H9 (cell line): ENCODE data around the gene TENM3. TPM values are rescaled to one million over a fixed set of nuclear protein-coding genes. Genes with fewer than 3 reads are reported as not detected.

Experiments
- DNase-seq: peaks from one replicate; pipeline ENCODE4 v3.0.0-alpha.2; 2017
- H2AFZ ChIP-seq: one replicate; pipeline ENCODE4 v1.6.1; 2013; ENCODE audit warnings: mild to moderate bottlenecking, low read length, control low read depth, moderate library complexity
- H2AK5ac ChIP-seq: 2 replicates; pipeline ENCODE4 v1.6.1; 2013; ENCODE audit warnings: low read length, control low read depth, mixed read lengths; ENCODE audit not compliant: insufficient read length
- H2BK120ac ChIP-seq: one replicate; pipeline ENCODE4 v1.6.1; 2013; ENCODE audit warnings: low read depth, mild to moderate bottlenecking, low read length, control low read depth, inconsistent platforms; ENCODE audit not compliant: poor library complexity, severe bottlenecking
- H2BK12ac ChIP-seq: 2 replicates; pipeline ENCODE4 v1.6.1; 2013; ENCODE audit warnings: low read length, control low read depth, mixed read lengths, low read depth; ENCODE audit not compliant: insufficient read length
- H2BK15ac ChIP-seq: 2 replicates; pipeline ENCODE4 v1.6.1; 2013; ENCODE audit warnings: low read depth, low read length, control low read depth
- H2BK20ac ChIP-seq: one replicate; pipeline ENCODE4 v1.6.1; 2013; ENCODE audit warnings: low read depth, mild to moderate bottlenecking, low read length, control low read depth, inconsistent platforms; ENCODE audit not compliant: poor library complexity, severe bottlenecking
- H2BK5ac ChIP-seq: 2 replicates; pipeline ENCODE4 v1.6.1; 2013; ENCODE audit warnings: low read length, control low read depth, mixed read lengths; ENCODE audit not compliant: insufficient read length
- H3K14ac ChIP-seq: 2 replicates; pipeline ENCODE4 v1.6.1; 2013; ENCODE audit warnings: low read length, control low read depth; ENCODE audit not compliant: insufficient read depth
- H3K18ac ChIP-seq: 2 replicates; pipeline ENCODE4 v1.6.1; 2013; ENCODE audit warnings: low read depth, mild to moderate bottlenecking, mixed read lengths, low read length, control low read depth; ENCODE audit not compliant: insufficient read length
- H3K23ac ChIP-seq: 2 replicates; pipeline ENCODE4 v1.6.1; 2013; ENCODE audit warnings: low read length, control low read depth, mixed read lengths, low read depth; ENCODE audit not compliant: insufficient read length
- H3K23me2 ChIP-seq: 2 replicates; pipeline ENCODE4 v1.6.1; 2013; ENCODE audit warnings: low read depth, mild to moderate bottlenecking, mixed read lengths, low read length, control low read depth; ENCODE audit not compliant: insufficient read length, poor library complexity, severe bottlenecking
- H3K27ac ChIP-seq: 2 replicates; pipeline ENCODE4 v1.5.1; 2013; ENCODE audit warnings: low read length, control low read depth, mixed read lengths, low read depth; ENCODE audit not compliant: insufficient read length
- H3K27me3 ChIP-seq: 2 replicates; pipeline ENCODE4 v1.6.1; 2013; ENCODE audit warnings: low read length, control low read depth, inconsistent platforms; ENCODE audit not compliant: insufficient read depth
- H3K4ac ChIP-seq: 2 replicates; pipeline ENCODE4 v1.6.1; 2013; ENCODE audit warnings: low read depth, mild to moderate bottlenecking, control low read depth, inconsistent platforms, low read length, moderate library complexity
- H3K4me1 ChIP-seq: 2 replicates; pipeline ENCODE4 v1.6.1; 2013; ENCODE audit warnings: low read length, control low read depth, inconsistent platforms; ENCODE audit not compliant: insufficient read depth
- H3K4me2 ChIP-seq: 2 replicates; pipeline ENCODE4 v1.6.1; 2013; ENCODE audit warnings: low read length, control low read depth, mixed read lengths; ENCODE audit not compliant: insufficient read length, insufficient read depth
- H3K56ac ChIP-seq: 2 replicates; pipeline ENCODE4 v1.6.1; 2013; ENCODE audit warnings: low read depth, mild to moderate bottlenecking, mixed read lengths, low read length, control low read depth; ENCODE audit not compliant: insufficient read length
- H3K79me1 ChIP-seq: 2 replicates; pipeline ENCODE4 v1.6.1; 2013; ENCODE audit warnings: low read depth, mild to moderate bottlenecking, moderate library complexity, low read length, control low read depth, inconsistent platforms; ENCODE audit not compliant: insufficient read depth, poor library complexity, severe bottlenecking
- H3K79me2 ChIP-seq: 2 replicates; pipeline ENCODE4 v1.6.1; 2013; ENCODE audit warnings: low read length, control low read depth, inconsistent platforms; ENCODE audit not compliant: insufficient read depth
- H3K9ac ChIP-seq: 2 replicates; pipeline ENCODE4 v1.6.1; 2013; ENCODE audit warnings: low read length, control low read depth, mixed read lengths; ENCODE audit not compliant: insufficient read length; ENCODE audit errors: extremely low read depth
- H3K9me3 ChIP-seq: one replicate; pipeline ENCODE4 v1.6.1; 2013; ENCODE audit warnings: low read depth, low read length, inconsistent platforms; ENCODE audit not compliant: control insufficient read depth
- H3T11ph ChIP-seq: one replicate; pipeline ENCODE4 v1.6.1; 2013; ENCODE audit warnings: mild to moderate bottlenecking, low read length, control low read depth, inconsistent platforms
- H4K20me1 ChIP-seq: one replicate; pipeline ENCODE4 v1.6.1; 2013; ENCODE audit not compliant: control insufficient read depth, insufficient read length, insufficient read depth
- H4K5ac ChIP-seq: 2 replicates; pipeline ENCODE4 v1.6.1; 2013; ENCODE audit warnings: low read depth, mild to moderate bottlenecking, mixed read lengths, low read length, control low read depth; ENCODE audit not compliant: insufficient read length
- H4K8ac ChIP-seq: replicated peaks from 2 replicates; pipeline ENCODE4 v1.6.1; 2013; ENCODE audit warnings: low read length, control low read depth, mixed read lengths, low read depth; ENCODE audit not compliant: insufficient read length
- H4K91ac ChIP-seq: 2 replicates; pipeline ENCODE4 v1.6.1; 2013; ENCODE audit warnings: low read depth, mild to moderate bottlenecking, moderate library complexity, mixed read lengths, low read length, control low read depth; ENCODE audit not compliant: insufficient read length
- H3K27ac Mint-ChIP-seq, 3 experiments: 2 replicates in 2 of 3; 3 replicates in 1 of 3; pipeline ENCODE4 v1.8.0; 2020 to 2021; ENCODE audit warnings: mixed read lengths in 3 of 3, mild to moderate bottlenecking in 1 of 3, moderate library complexity in 1 of 3
- H3K27me3 Mint-ChIP-seq: 2 replicates; pipeline ENCODE4 v1.8.0; 2021; ENCODE audit warnings: low read depth, mild to moderate bottlenecking, moderate library complexity, mixed read lengths
- H3K36me3 Mint-ChIP-seq, 3 experiments: 2 replicates in 2 of 3; 3 replicates in 1 of 3; pipeline ENCODE4 v1.8.0; 2020 to 2021; ENCODE audit warnings: low read depth in 3 of 3, mixed read lengths in 3 of 3; ENCODE audit not compliant: insufficient read depth in 1 of 3
- H3K4me1 Mint-ChIP-seq, 2 experiments: 2 replicates each; pipeline ENCODE4 v1.8.0; 2020; ENCODE audit warnings: mixed read lengths in 2 of 2
- H3K4me3 Mint-ChIP-seq, 2 experiments: 2 replicates in 1 of 2; 3 replicates in 1 of 2; pipeline ENCODE4 v1.8.0; 2020 to 2021; ENCODE audit warnings: mild to moderate bottlenecking in 2 of 2, mixed read lengths in 2 of 2, moderate library complexity in 1 of 2
- H3K9me3 Mint-ChIP-seq, 2 experiments: 2 replicates in 1 of 2; 3 replicates in 1 of 2; pipeline ENCODE4 v1.8.0; 2020; ENCODE audit warnings: mild to moderate bottlenecking in 2 of 2, mixed read lengths in 2 of 2, moderate library complexity in 1 of 2
- CTCF ChIP-seq: fragments of 200-600 bp; sonication (generic); conservative IDR thresholded peaks from 3 replicates; pipeline ENCODE4 v1.8.0; 2021; ENCODE audit warnings: antibody characterized with exemption, mild to moderate bottlenecking
- WGBS: extraction: QIAGEN DNeasy Blood & Tissue Kit; methylation state at CpG from one replicate; pipeline ENCODE4 v1.1.7; 2013; ENCODE audit warnings: missing lambda C conversion rate, low lambda C conversion rate, mixed read lengths; ENCODE audit not compliant: insufficient read length; ENCODE audit errors: extremely low coverage; 5-methylcytosine and 5-hydroxymethylcytosine counted together
- total RNA-seq: library from RNA; stranded (reverse); gene quantifications from 2 replicates; pipeline ENCODE4 v1.2.1, GENCODE V29; 2021

TENM3 gene
- total RNA-seq, 1 experiment from 2014 or later, result 49.6 TPM

DNA sequence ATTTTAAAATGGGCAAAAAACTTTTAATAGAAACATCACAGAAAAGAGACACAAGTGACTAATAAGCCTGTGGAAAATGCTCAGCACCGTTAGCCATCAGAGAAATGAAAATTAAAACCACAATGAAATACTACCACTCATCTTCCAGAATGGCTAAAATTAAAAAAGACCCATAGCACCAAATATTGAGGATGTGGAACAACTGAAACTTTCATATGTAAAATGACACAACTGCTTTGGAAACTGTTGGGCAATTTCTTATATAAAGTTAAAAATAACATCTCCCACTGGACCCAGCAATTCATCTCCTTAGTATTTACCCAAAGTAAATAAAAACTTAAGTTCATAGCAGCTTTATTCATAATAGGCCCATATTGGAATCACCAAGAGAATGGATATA, 94.2 kb downstream of the TENM3 start:
- no peak overlapping the region for H2BK12ac ChIP-seq
- no peak overlapping the region for H3K27ac ChIP-seq
- no peaks in the 10 kb centered on the region for H3K4me1 ChIP-seq
- H4K8ac ChIP-seq, result no peak overlapping the region
- H3K23ac ChIP-seq, result no peak overlapping the region
- Mint-ChIP-seq H3K4me1 (peaks cover 13 to 22% of the 10 kb centered on the region in 2 experiments), H3K9me3 (peaks cover 0 to 6% of the 10 kb centered on the region in 2 experiments; a peak in 1 of 5 replicates), H3K36me3 (peaks cover 4 to 12% (median 4%) of the 10 kb centered on the region in 3 experiments; a peak in 6 of 7 replicates), H3K4me3 (no peak overlapping the region), H3K27me3 (peaks cover 5% of the 10 kb centered on the region), H3K27ac (no peak overlapping the region)
- no peak overlapping the region for H3K9ac ChIP-seq
- no peak overlapping the region for H2BK5ac ChIP-seq
- no peak overlapping the region for H3K4me2 ChIP-seq
- no peaks in the 10 kb centered on the region for H3K23me2 ChIP-seq
- H2AK5ac ChIP-seq, result no peak overlapping the region
- no peaks in the 10 kb centered on the region for H3K79me2 ChIP-seq
- H3K56ac ChIP-seq, result no peak overlapping the region
- no peak overlapping the region for H2BK15ac ChIP-seq
- no peak overlapping the region for H4K5ac ChIP-seq
- H3K14ac ChIP-seq, result no peak overlapping the region
- H3K79me1 ChIP-seq, result no peaks in the 10 kb centered on the region
- no peak overlapping the region for H2AFZ ChIP-seq
- H3K27me3 ChIP-seq, result no peaks in the 10 kb centered on the region
- no peaks in the 10 kb centered on the region for H4K20me1 ChIP-seq
- TF ChIP-seq CTCF, result no peak
- no peak overlapping the region for H2BK120ac ChIP-seq
- DNase-seq, result no peak
- H4K91ac ChIP-seq, result no peak overlapping the region
- H3K18ac ChIP-seq, result no peak overlapping the region
- no peak overlapping the region for H2BK20ac ChIP-seq
- H3T11ph ChIP-seq, result no peak overlapping the region
- no peak overlapping the region for H3K4ac ChIP-seq
- WGBS, result no CpG with 5 or more reads among the region's 1 CpG
- no peaks in the 10 kb centered on the region for H3K9me3 ChIP-seq
